ENCODE data around the gene ZNF837.

ZNF837 gene

DNA sequence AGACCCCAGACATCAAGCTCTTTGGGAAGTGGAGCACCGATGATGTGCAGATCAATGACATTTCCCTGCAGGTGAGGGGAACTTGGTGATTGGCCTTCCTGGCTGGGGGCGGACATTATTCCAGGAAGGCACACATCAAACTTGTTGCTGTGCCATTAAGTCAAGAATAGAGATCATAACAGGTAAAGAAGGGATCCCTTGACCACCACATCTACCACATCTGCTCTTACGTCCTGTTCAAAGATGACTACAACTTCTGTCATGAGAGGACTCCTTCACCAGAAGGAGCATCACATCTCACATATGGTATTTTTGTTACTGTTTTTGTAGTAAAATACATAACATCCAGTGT lies 7.3 kb upstream of the ZNF837 start:
- Histone ChIP-seq H3K36me3 (ENCODE audit: control insufficient read depth in 2 of 2, insufficient read depth in 1 of 2, low read length in 2 of 2) (peaks cover 50 to 54% of the 10 kb centered on the region in 2 experiments), H3K4me1 (ENCODE audit: control insufficient read depth, insufficient read depth, low read length) (peaks cover 16% of the 10 kb centered on the region)
- CTCF ChIA-PET: interaction anchor here (0.6 to 0.8 kb wide), 2 partner anchors 81 to 205 kb away, joined by 3 to 5 read pairs; no protein-coding TSS in a partner anchor

GRCh38 chr19:58387338-58388174 lies 6.7 kb upstream of the ZNF837 start:
- peak overlapping the region; percentile 77 for H3K4me3 ChIP-seq (ENCODE audit: low read depth, low read length)
- ChIA-PET CTCF (interaction anchor here (0.8 kb wide), 1 partner anchor 81 kb away, joined by 3 read pairs; no protein-coding TSS in a partner anchor), POLR2A (interaction anchor here (1.6 to 4.2 kb wide), 6 partner anchors 10 to 156 kb away, joined by 4 to 28 read pairs (median 5); partner anchors contain the start of genes TRIM28, ZNF497, ZNF584 and ZSCAN22)
- peaks cover 45 to 48% of the 10 kb centered on the region in 2 experiments for H3K36me3 ChIP-seq (ENCODE audit: control insufficient read depth in 2 of 2, insufficient read depth in 1 of 2, low read length in 2 of 2)
- TF ChIP-seq ZBTB17 (tag by site-specific recombination; IDR thresholded peaks at IDR 0.05) (peak; percentile 76; the same call in 1 of the 2 replicates), PBX3 (CRISPR knock-in tag; IDR thresholded peaks at IDR 0.05) (0 out of 2 replicates have a peak, but pooled peaks have one; percentile 16), ZNF433 (tag by site-specific recombination; IDR thresholded peaks at IDR 0.05; ENCODE audit: low read depth) (no peak), HOXC10 (CRISPR knock-in tag; IDR thresholded peaks at IDR 0.05) (0 out of 2 replicates have a peak, but pooled peaks have one; percentile 76), ZNF658 (tag by site-specific recombination; IDR thresholded peaks at IDR 0.05) (no peak), ZNF530 (tag by site-specific recombination; IDR thresholded peaks at IDR 0.05; ENCODE audit: low read depth) (no peak), ZNF140 (tag by site-specific recombination; IDR thresholded peaks at IDR 0.05) (no peak)
- TF ChIP-seq, protein P1, sequence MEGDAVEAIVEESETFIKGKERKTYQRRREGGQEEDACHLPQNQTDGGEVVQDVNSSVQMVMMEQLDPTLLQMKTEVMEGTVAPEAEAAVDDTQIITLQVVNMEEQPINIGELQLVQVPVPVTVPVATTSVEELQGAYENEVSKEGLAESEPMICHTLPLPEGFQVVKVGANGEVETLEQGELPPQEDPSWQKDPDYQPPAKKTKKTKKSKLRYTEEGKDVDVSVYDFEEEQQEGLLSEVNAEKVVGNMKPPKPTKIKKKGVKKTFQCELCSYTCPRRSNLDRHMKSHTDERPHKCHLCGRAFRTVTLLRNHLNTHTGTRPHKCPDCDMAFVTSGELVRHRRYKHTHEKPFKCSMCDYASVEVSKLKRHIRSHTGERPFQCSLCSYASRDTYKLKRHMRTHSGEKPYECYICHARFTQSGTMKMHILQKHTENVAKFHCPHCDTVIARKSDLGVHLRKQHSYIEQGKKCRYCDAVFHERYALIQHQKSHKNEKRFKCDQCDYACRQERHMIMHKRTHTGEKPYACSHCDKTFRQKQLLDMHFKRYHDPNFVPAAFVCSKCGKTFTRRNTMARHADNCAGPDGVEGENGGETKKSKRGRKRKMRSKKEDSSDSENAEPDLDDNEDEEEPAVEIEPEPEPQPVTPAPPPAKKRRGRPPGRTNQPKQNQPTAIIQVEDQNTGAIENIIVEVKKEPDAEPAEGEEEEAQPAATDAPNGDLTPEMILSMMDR (tag by site-specific recombination; IDR thresholded peaks at IDR 0.05): peak; percentile 47; the same call in 1 of the 2 replicates
- H3K9me3 ChIP-seq (ENCODE audit: control insufficient read depth, insufficient read depth, low read depth, low read length): no peaks in the 10 kb centered on the region
- peak overlapping the region; percentile 68 for H3K27ac ChIP-seq (ENCODE audit: extremely low read depth, low read depth, low read length)
- H3K4me1 ChIP-seq (ENCODE audit: control insufficient read depth, insufficient read depth, low read length): peaks cover 16% of the 10 kb centered on the region

More for the DNA sequence above, 7.3 kb upstream of the ZNF837 start:
- H3K9me3 ChIP-seq (ENCODE audit: control insufficient read depth, insufficient read depth, low read depth, low read length): no peaks in the 10 kb centered on the region
- POLR2A ChIA-PET: interaction anchor here (1.6 to 4.2 kb wide), 5 partner anchors 12 to 156 kb away, joined by 4 to 28 read pairs (median 6); partner anchors contain the start of genes TRIM28, ZNF497, ZNF584 and ZSCAN22
- no peak for TF ChIP-seq ZNF112 (tag by site-specific recombination; IDR thresholded peaks at IDR 0.05)
- peak; percentile 80 for TF ChIP-seq SCRT2 (tag by site-specific recombination; IDR thresholded peaks at IDR 0.05)
- TF ChIP-seq ZBTB17 (tag by site-specific recombination; IDR thresholded peaks at IDR 0.05): peak; percentile 9; the same call in 1 of the 2 replicates
- H3K4me3 ChIP-seq (ENCODE audit: low read depth, low read length): peak overlapping the region; percentile 77
- H3K27ac ChIP-seq (ENCODE audit: extremely low read depth, low read depth, low read length): peak overlapping the region; percentile 68; the same call in 1 of the 2 replicates

- peaks cover 37 to 40% of the 10 kb centered on the region in 2 experiments for H3K36me3 ChIP-seq (ENCODE audit: control insufficient read depth in 2 of 2, insufficient read depth in 1 of 2, low read length in 2 of 2)
- ChIA-PET CTCF (no interaction called here), POLR2A (interaction anchor here (1.1 to 4.2 kb wide), 8 partner anchors 9 to 157 kb away, joined by 3 to 28 read pairs (median 5); partner anchors contain the start of genes TRIM28, ZNF446, ZNF497 and ZNF584)
- no peaks in the 10 kb centered on the region for H3K9me3 ChIP-seq (ENCODE audit: control insufficient read depth, insufficient read depth, low read depth, low read length)
- peaks cover 16% of the 10 kb centered on the region for H3K4me1 ChIP-seq (ENCODE audit: control insufficient read depth, insufficient read depth, low read length)
- H3K4me3 ChIP-seq (ENCODE audit: low read depth, low read length): peak within 1 kb of the TSS; percentile 77
- peak within 1 kb of the TSS; percentile 100 for H3K27ac ChIP-seq (ENCODE audit: extremely low read depth, low read depth, low read length)
- TF ChIP-seq ZNF610 (tag by site-specific recombination; IDR thresholded peaks at IDR 0.05; ENCODE audit: borderline replicate concordance): no peak
- peak; percentile 63; the same call in 1 of the 2 replicates for TF ChIP-seq ZBTB8A (tag by site-specific recombination; IDR thresholded peaks at IDR 0.05)
- no peak for TF ChIP-seq ZNF670 (tag by site-specific recombination; IDR thresholded peaks at IDR 0.05; ENCODE audit: low read depth)
- TF ChIP-seq ZNF660 (tag by site-specific recombination; IDR thresholded peaks at IDR 0.05): 0 out of 2 replicates have a peak, but pooled peaks have one; percentile 30
- peak; percentile 83 for TF ChIP-seq ZBTB17 (tag by site-specific recombination; IDR thresholded peaks at IDR 0.05)
- TF ChIP-seq HOXD13 (CRISPR knock-in tag; IDR thresholded peaks at IDR 0.05; ENCODE audit: borderline replicate concordance): peak; percentile 57; the same call in 1 of the 2 replicates
- TF ChIP-seq ZNF600 (tag by site-specific recombination; IDR thresholded peaks at IDR 0.05): peak; percentile 52; the same call in 1 of the 2 replicates
- TF ChIP-seq, protein P2, sequence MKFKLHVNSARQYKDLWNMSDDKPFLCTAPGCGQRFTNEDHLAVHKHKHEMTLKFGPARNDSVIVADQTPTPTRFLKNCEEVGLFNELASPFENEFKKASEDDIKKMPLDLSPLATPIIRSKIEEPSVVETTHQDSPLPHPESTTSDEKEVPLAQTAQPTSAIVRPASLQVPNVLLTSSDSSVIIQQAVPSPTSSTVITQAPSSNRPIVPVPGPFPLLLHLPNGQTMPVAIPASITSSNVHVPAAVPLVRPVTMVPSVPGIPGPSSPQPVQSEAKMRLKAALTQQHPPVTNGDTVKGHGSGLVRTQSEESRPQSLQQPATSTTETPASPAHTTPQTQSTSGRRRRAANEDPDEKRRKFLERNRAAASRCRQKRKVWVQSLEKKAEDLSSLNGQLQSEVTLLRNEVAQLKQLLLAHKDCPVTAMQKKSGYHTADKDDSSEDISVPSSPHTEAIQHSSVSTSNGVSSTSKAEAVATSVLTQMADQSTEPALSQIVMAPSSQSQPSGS (tag by site-specific recombination; IDR thresholded peaks at IDR 0.05; ENCODE audit: low read depth): no peak
- TF ChIP-seq ZSCAN16 (tag by site-specific recombination; IDR thresholded peaks at IDR 0.05): no peak; the same call in 1 of the 2 replicates
- peak; percentile 76 for TF ChIP-seq BCL11B (tag by site-specific recombination; IDR thresholded peaks at IDR 0.05; ENCODE audit: low read depth)
- TF ChIP-seq ZNF561 (tag by site-specific recombination; IDR thresholded peaks at IDR 0.05; ENCODE audit: borderline replicate concordance): peak; percentile 80; the same call in 1 of the 2 replicates
- no peak for TF ChIP-seq ZNF677 (tag by site-specific recombination; IDR thresholded peaks at IDR 0.05)
- peak; percentile 78 for TF ChIP-seq ZNF629 (tag by site-specific recombination; IDR thresholded peaks at IDR 0.05)
- TF ChIP-seq HOXC10 (CRISPR knock-in tag; IDR thresholded peaks at IDR 0.05): peak; percentile 97
- TF ChIP-seq KLF9 (tag by site-specific recombination; IDR thresholded peaks at IDR 0.05; ENCODE audit: low read depth): peak; percentile 59
- peak; percentile 62 for TF ChIP-seq YY1 (tag by site-specific recombination; IDR thresholded peaks at IDR 0.05)
These were observed 5.9 kb upstream of the ZNF837 start, which contains the start of gene RPS5 for GRCh38 chr19:58386576-58387337. Gene RPS5, plus strand, starts transcription at chr19:58387269. Its CDS starts 869 bp downstream, at chr19:58388138.

Measured in HEK293 (cell line).